GM13976 (cell line): ENCODE results near the gene PRDM1.

ENCODE experiments used
- DNase-seq: peaks from one replicate; pipeline ENCODE4 v3.0.0; 2012; ENCODE audit warnings: low spot score
- CTCF ChIP-seq: IDR thresholded peaks from 2 replicates; pipeline ENCODE4 v1.5.1; 2012; ENCODE audit warnings: borderline replicate concordance, mild to moderate bottlenecking; ENCODE audit not compliant: insufficient read depth; ENCODE audit errors: extremely low read depth, missing control alignments, control extremely low read depth
- in situ Hi-C: fragments of 300-500 bp; cut with MboI; formaldehyde crosslinking; loops from one replicate; pipeline ENCODE4 v1.12.0; 2022; ENCODE audit warnings: low sequenced_read_pairs, mixed read lengths, inconsistent platforms; ENCODE audit not compliant: unreplicated experiment

Gene PRDM1

DNA sequence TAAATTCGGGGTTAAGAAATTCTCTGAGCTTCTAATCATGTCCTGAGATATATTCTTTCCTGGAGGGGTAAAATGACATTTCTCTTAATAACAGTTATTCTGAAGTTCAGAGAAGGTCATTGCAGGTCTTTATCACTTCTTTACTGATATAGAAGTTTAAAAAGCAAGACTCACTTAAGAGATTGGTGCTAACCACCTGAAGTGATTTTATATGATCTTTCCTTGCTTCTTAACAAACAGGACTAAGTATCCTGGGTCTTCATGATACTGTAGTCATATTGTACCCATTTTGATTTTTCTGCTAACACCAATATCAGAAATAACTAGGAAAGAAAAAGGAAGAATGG lies 39.3 kb upstream of the PRDM1 start:
- DNase-seq, result no peak
- TF ChIP-seq CTCF, result no peak
- in situ Hi-C loops, result no loop called here

GRCh38 chr6:106048336-106048735 lies 37.8 kb upstream of the PRDM1 start:
- no peak for TF ChIP-seq CTCF
- DNase-seq, result no peak
- in situ Hi-C loops, result no loop called here

GRCh38 chr6:106050538-106050937 lies 35.6 kb upstream of the PRDM1 start:
- in situ Hi-C loops, result no loop called here
- DNase-seq, result no peak
- no peak for TF ChIP-seq CTCF

GRCh38 chr6:106051226-106051625 lies 34.9 kb upstream of the PRDM1 start:
- DNase-seq, result no peak
- in situ Hi-C loops, result no loop called here
- no peak for TF ChIP-seq CTCF

GRCh38 chr6:106053484-106054205 lies 32.5 kb upstream of the PRDM1 start:
- in situ Hi-C loops, result no loop called here
- TF ChIP-seq CTCF, result no peak
- no peak for DNase-seq

- no peak for DNase-seq
- TF ChIP-seq CTCF, result no peak
- in situ Hi-C loops, result no loop called here
These were observed 30.6 kb upstream of the PRDM1 start for GRCh38 chr6:106055489-106055888.
